Thymus (tissue), 2 donors: Measurements from ENCODE around the gene RUNDC1. TPM values are rescaled to one million over a fixed set of nuclear protein-coding genes. Genes with fewer than 3 reads are reported as not detected.

Experiments
- polyA plus RNA-seq: library from polyadenylated mRNA; stranded (reverse); fragments of 200-250 nt; gene quantifications from one replicate; pipeline ENCODE4 v1.2.3, GENCODE V29; 2013
- total RNA-seq: library from RNA; stranded (reverse); fragments of 120-200 nt; gene quantifications from one replicate; pipeline ENCODE4 v1.2.4, GENCODE V29; 2013
- donor health status: healthy.

The RUNDC1 gene
- total and polyA plus RNA-seq, 2 donors = 7.1 to 8.8 TPM

Other genes with a start within 250 kb of the RUNDC1 start
- 18.5 TPM for gene EZH1, start 235.5 kb upstream of the RUNDC1 start, total RNA-seq
- 38.8 TPM for gene EZH1, start 235.5 kb upstream of the RUNDC1 start, polyA plus RNA-seq
- 8.4 TPM for gene RAMP2, start 219.3 kb upstream of the RUNDC1 start, total RNA-seq
- gene RAMP2, start 219.3 kb upstream of the RUNDC1 start, polyA plus RNA-seq = 22.1 TPM
- gene VPS25, start 207.1 kb upstream of the RUNDC1 start, total RNA-seq = 75.0 TPM
- 58.3 TPM for gene VPS25, start 207.1 kb upstream of the RUNDC1 start, polyA plus RNA-seq
- gene WNK4, start 200.0 kb upstream of the RUNDC1 start, total RNA-seq = 0.05 TPM
- 0.11 TPM for gene WNK4, start 200.0 kb upstream of the RUNDC1 start, polyA plus RNA-seq
- gene COA3, start 181.9 kb upstream of the RUNDC1 start, total RNA-seq = 72.4 TPM
- gene COA3, start 181.9 kb upstream of the RUNDC1 start, polyA plus RNA-seq = 95.5 TPM
- 0.09 TPM for gene CNTD1, start 181.7 kb upstream of the RUNDC1 start, total RNA-seq
- gene CNTD1, start 181.7 kb upstream of the RUNDC1 start, polyA plus RNA-seq = 0.32 TPM
- gene BECN1, start 156.3 kb upstream of the RUNDC1 start, total RNA-seq = 67.0 TPM
- gene BECN1, start 156.3 kb upstream of the RUNDC1 start, polyA plus RNA-seq = 79.5 TPM
- gene PSME3, start 147.2 kb upstream of the RUNDC1 start, total RNA-seq = 43.9 TPM
- 35.0 TPM for gene PSME3, start 147.2 kb upstream of the RUNDC1 start, polyA plus RNA-seq
- gene AOC2, start 136.0 kb upstream of the RUNDC1 start, total RNA-seq = 0.28 TPM
- gene AOC2, start 136.0 kb upstream of the RUNDC1 start, polyA plus RNA-seq = 1.1 TPM
- gene AOC3, start 129.4 kb upstream of the RUNDC1 start, total RNA-seq = 1.2 TPM
- gene AOC3, start 129.4 kb upstream of the RUNDC1 start, polyA plus RNA-seq = 16.0 TPM
- 0.05 TPM for gene G6PC1, start 79.8 kb upstream of the RUNDC1 start, total RNA-seq
- gene G6PC1, start 79.8 kb upstream of the RUNDC1 start, polyA plus RNA-seq = 0.07 TPM
- 34.2 TPM for gene AARSD1, start 16.1 kb upstream of the RUNDC1 start, total RNA-seq
- gene AARSD1, start 16.1 kb upstream of the RUNDC1 start, polyA plus RNA-seq = 42.5 TPM
- 0.76 TPM for gene PTGES3L, start 485 bp upstream of the RUNDC1 start, total RNA-seq
- gene PTGES3L, start 485 bp upstream of the RUNDC1 start, polyA plus RNA-seq = 1.1 TPM
- 2,182 TPM for gene RPL27, start 17.9 kb downstream of the RUNDC1 start, total RNA-seq
- 4,515 TPM for gene RPL27, start 17.9 kb downstream of the RUNDC1 start, polyA plus RNA-seq
- 53.1 TPM for gene IFI35, start 26.2 kb downstream of the RUNDC1 start, total RNA-seq
- 47.6 TPM for gene IFI35, start 26.2 kb downstream of the RUNDC1 start, polyA plus RNA-seq
- 46.8 TPM for gene VAT1, start 41.8 kb downstream of the RUNDC1 start, total RNA-seq
- gene VAT1, start 41.8 kb downstream of the RUNDC1 start, polyA plus RNA-seq = 51.7 TPM
- 0.42 TPM for gene RND2, start 44.7 kb downstream of the RUNDC1 start, total RNA-seq
- 0.41 TPM for gene RND2, start 44.7 kb downstream of the RUNDC1 start, polyA plus RNA-seq
- gene BRCA1, start 144.8 kb downstream of the RUNDC1 start, total RNA-seq = 23.8 TPM
- gene BRCA1, start 144.8 kb downstream of the RUNDC1 start, polyA plus RNA-seq = 2.0 TPM
- 61.4 TPM for gene NBR1, start 190.6 kb downstream of the RUNDC1 start, total RNA-seq
- gene NBR1, start 190.6 kb downstream of the RUNDC1 start, polyA plus RNA-seq = 50.1 TPM
- 2.6 TPM for gene TMEM106A, start 231.3 kb downstream of the RUNDC1 start, total RNA-seq
- gene TMEM106A, start 231.3 kb downstream of the RUNDC1 start, polyA plus RNA-seq = 4.4 TPM
- gene CCDC200, start 248.1 kb downstream of the RUNDC1 start, total RNA-seq = not detected
- 0.39 TPM for gene CCDC200, start 248.1 kb downstream of the RUNDC1 start, polyA plus RNA-seq